HG02763 (cell line): Measurements from ENCODE around the gene PCCA.
"Not testable (repeated sequence)": the region's sequence is repeated elsewhere in the genome, so short reads cannot be mapped to it uniquely, and the experiment has no call there.

ENCODE experiments used
- ATAC-seq: cut with Tn5 transposase; IDR thresholded peaks from one replicate; pipeline ENCODE4 v1.9.1; 2021; ENCODE audit warnings: mild to moderate bottlenecking, moderate library complexity; ENCODE audit not compliant: unreplicated experiment

The PCCA gene

DNA sequence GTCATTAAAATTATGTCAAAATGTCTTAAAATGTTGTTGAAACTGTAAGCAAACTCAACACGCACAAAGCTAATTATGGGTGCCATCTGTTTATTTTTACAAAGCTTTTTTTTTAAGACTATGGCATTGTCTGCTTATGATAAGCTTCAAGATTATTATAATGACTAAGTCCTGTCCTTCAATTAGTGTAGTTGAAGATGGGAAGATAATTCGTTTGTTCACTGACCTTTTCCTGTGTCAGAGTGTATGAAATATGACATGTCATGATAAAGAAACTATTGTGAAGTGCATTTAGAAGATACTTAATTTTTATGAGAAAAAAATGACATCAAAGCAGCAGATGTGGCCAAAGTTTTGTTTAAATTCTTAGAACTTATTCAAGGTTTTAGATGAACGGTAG lies 211.3 kb downstream of the PCCA start:
- no peak for ATAC-seq

DNA sequence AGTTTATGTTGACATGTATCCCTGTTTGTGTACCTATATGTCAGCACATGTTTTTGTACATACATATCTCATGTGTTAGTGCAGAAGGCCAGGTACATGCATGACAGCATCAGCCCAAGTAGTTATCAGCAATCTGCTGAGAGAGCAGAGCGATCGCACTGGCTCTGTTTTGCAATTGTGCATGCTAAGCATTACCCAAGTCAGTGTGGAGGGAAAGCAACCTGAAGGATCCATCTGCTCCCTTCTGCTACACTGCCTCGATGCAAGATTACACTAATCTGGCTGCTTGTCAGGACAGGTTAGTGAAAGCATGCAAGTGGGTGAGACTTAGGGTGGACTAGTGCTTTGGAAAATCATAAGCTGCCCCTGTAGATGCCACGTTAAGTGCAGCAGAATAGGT lies 211.8 kb downstream of the PCCA start:
- ATAC-seq = no peak

DNA sequence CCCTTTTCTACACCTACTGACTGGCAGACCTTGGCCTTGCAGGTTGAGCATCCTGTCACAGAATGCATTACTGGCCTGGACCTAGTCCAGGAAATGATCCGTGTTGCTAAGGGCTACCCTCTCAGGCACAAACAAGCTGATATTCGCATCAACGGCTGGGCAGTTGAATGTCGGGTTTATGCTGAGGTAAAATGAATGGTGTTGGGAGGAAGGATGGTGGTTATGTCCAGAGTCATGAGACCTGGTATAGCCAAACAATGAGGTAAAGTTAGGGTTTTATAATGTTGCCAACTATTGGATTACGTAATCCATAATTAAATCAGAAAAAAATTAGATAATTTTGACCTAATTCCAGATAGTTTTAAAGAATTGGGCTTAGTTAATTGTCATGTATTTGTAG lies 212.5 kb downstream of the PCCA start:
- no peak for ATAC-seq

DNA sequence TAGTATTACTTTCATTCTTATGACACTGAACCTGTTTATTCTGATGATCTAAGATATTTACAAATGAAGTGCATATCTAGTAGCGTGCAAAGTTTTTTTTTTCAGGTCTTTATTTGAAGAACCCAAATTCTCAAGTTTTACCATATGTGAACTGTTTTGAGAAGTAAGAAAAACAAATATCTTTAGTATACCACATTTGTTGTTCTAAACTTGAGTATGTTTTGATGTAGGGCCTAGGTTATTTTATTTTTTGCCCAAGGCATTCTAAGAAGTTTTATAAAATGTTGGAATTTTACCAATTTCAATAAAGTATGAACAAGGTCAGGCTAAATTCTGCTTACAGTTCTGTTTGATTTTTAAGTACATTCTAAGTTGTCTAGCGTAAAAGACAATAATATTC lies 213.5 kb downstream of the PCCA start:
- ATAC-seq = no peak

DNA sequence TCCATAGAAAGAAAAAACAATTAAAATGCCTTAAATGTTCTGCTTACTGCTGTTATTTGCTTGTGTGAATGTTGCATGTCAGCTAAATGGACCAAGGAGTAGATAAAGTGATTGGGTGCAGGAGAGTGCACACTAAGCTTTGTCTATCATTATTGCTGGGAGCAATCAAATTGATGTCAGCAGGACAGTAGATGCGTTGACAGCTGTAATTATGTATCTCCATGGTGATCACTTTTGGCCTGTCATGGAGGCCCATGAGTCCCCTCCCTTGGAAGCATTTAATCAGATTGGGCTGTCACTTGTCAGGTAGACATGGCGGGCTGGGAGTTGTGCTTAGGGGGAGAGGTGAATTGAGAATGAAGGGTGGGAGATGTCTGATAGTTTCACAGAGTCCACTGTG lies 215.3 kb downstream of the PCCA start:
- ATAC-seq = no peak

DNA sequence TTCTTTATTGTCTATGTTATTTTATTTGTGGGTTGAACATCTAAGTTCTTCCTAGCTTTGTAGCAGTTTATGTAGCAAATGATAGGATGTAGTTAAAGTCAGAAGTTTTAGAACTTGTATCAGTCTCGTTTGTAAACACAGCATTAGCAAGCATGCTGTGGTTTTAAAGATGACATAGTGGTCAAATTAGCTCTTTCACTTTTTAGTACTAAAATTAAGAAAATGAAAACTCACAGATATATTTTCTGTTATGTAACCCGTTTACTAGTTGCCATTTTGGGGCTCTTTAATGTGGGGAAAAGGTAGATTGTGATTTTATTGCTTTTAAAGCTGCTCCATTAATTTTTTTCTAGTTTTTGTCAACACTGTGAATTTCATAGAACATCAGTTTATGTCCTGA lies 216.5 kb downstream of the PCCA start:
- no peak for ATAC-seq

DNA sequence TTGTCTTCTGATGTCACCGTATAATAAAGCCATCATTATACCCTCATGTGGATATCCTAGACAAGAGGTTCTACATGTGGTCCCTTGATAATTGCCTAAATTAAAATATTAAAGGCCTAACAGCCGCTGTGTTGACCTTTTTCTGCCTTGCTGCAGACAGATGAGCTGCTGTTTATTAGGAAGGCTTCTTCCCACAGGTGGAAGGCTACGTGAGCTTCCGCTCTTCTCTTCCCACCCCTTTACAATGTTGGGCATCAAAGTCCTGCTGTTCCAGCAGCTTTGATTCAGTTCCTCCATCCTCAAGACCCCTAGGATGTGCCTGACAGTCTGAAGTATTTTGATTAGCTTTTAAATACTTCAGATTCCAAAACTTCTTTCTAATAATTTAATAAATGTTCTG lies 217.1 kb downstream of the PCCA start:
- no peak for ATAC-seq

DNA sequence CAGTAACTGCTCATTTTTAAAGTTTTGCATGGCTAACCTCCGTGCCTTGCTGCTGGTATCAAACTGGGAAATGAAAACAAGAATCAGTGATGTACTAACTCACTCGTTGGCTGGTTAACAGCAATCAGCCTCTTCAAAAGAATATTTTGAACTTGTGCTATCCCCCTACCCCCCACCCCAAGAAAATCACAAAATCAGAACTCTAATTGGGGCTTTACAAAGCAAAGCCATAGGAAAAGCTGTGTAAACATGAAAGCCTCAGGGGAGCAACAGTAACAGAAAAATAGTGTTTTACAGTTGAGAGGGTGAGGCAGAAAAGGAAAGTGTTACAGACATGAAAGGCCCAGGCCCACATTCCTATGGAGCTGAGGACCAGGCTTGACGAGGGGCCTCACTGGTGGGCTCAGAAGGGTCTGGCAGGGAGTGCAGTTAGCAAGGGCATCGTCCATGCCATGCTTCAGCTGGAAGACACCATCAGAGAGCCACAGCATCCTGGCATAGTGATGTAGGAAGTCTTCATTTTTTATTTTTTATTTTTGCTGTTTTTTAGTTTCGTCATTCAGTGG lies 217.6 kb downstream of the PCCA start:
- ATAC-seq = no peak

DNA sequence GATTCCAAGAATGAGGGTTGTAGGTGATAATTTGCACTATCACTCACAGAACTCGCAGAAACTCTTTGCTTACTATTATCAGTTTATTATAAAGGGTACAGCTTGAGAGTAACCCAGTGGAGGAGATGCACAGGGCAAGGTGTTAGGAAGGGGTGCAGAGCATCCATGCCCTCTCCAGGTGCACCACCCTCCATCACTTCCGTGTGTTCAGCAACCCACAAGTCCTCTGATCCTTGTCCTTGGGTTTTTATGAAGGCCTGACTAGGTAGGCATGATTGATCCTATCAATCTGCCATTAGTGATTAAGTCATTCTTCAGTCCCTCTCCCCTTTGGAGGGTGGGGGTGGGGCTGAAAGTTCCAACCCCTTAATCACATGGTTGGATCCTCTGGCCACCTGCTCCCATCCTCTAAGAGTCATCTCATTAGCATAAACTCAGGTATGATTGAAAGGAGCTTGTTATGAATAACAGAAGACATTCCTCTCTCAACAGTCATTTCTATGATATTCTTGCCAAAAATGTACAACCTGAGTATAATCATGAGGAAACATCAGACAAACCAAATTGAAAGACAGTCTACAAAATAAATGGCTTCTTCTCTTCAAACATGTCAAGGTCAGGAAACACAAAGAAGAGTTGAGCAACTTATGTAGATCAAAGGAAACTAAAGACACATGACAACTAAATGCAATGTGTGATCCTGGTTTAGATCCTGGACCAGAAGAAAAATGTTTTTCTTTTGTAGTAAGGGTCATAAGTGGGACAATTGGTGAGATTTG lies 225.4 kb downstream of the PCCA start:
- ATAC-seq = no peak

DNA sequence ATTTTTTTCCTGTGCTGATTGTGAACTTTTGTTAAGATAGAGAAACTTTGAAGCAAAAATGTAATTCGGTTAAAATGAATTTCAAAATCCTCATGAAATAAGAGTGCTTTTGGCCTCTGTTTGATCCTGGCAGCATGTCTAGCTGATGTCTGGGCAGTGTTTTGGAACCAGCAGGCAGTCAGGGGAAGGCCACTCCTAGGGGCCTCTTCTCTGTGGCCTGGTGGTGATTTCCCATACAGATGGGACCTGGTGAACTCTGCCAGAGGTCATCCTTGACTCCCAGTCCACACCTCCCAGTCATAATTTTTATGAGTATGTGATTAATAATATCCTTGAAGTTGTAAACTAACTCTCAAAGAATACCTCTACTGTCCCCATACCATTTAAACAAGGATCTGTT lies 226.6 kb downstream of the PCCA start:
- ATAC-seq = no peak

DNA sequence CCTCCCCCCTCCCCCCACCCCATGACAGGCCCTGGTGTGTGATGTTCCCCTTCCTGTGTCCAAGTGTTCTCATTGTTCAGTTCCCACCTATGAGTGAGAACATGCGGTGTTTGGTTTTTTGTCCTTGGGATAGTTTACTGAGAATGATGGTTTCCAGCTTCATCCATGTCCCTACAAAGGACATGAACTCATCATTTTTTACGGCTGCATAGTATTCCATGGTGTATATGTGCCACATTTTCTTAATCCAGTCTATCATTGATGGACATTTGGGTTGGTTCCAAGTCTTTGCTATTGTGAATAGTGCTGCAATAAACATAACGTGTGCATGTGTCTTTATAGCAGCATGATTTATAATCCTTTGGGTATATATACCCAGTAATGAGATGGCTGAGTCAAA lies 229.6 kb downstream of the PCCA start:
- not testable (repeated sequence) for ATAC-seq

DNA sequence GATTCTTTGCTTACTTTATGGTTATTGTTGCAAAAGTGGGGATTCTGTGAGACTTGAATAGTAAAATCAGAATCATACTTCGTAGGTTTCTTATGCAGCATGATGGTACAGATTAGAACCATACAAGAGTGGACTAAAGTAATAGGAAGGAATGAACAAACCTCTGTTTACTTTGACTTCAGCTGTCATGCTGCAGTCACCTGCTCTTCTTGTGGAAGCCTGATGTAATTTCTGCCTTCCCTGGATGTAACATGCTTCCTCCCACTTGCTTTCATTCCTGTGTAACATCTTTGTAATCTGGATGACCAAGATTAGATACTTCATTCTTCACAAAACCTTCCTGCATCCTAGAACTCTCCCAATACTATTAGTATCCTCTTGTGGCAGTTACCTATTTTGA lies 235.0 kb downstream of the PCCA start:
- no peak for ATAC-seq

DNA sequence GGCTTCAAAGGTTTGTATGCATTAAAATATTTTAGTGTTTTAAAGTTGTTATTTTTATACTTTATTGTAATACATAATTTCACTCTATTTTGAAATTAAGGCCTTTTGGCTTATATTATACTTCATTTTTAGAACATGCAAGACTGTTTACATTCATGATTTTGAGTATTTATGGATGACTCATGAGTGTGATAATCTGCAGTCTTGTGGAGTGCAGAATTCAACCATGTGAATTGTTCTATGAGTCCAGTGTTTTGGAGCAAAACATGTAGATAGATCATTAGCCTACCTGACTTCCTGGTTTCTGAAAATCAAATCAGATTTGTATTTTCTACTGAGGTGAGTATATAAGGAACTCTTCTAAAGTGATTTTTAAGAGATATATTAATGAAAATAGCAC lies 241.8 kb downstream of the PCCA start:
- no peak for ATAC-seq

DNA sequence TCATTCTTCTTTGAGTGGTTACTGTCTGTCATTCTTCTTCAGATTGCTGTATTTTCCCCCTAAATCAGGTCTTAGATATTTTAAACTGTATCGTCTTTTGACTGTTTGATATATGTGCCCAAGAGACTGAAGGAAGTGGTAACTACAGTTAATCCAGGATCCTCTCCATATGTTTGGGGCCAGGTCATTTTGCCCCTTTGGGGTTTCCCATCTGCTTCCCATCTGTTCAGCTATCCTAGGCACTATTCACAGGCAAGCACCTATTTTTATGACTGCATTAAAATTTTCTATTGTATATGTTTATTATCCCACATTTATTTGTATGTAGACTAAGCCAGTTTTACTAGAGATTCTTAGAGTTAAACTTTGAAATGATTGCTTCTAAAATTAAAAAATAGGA lies 244.2 kb downstream of the PCCA start:
- ATAC-seq = no peak

DNA sequence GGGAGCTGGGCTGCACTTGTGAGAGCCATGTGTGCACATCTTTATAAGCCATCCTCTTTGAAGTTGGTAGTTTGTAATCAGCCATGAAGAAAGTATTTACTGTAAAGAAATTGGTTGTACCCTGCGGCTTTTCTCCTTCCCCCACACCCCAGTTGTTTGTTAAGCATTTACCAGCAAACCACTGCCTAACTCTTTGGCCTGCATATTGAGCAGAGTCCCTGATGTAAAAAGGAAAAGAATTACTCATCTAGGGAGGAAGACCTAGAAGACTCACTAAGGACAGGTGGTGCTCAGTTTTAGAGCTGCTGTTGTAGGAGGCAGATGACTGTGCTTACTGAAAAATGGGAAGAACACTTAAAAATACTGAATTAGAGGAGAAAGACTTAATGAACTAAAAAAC lies 245.3 kb downstream of the PCCA start:
- ATAC-seq = peak; percentile 80

DNA sequence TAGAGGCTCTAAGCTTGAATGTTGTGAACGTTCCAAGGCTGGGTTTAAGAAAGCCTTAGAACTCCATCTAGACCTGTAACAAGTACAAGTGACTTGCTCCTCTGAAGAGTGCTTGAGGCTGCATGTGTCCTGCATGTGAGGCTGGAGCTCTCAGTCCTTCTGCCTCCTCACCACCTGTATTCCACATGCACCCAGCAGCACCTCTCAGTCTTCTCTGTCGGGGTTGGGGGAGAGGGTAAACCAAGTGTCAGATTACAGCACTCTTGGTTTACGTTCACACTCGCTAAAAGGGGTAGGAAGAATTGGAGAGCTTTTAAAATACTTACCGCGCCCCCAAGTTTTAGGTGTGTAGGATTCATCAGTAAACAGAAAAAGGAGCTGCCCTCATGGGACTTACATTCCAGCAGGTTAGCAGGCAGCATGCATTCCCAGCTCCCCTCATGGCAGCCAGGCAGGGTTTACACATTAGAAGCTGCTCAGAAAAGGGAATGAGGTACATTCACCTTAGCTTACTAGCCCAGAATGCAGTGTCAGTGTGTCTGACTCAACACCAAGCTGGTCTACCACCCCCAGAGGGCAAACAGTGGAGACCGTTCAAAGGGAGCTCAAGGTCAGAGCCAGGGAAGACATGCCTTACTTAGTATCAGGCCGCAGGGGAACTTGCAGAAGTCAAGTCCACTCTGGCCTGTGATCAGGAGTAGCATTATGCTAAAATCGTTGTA lies 248.1 kb downstream of the PCCA start:
- no peak for ATAC-seq

DNA sequence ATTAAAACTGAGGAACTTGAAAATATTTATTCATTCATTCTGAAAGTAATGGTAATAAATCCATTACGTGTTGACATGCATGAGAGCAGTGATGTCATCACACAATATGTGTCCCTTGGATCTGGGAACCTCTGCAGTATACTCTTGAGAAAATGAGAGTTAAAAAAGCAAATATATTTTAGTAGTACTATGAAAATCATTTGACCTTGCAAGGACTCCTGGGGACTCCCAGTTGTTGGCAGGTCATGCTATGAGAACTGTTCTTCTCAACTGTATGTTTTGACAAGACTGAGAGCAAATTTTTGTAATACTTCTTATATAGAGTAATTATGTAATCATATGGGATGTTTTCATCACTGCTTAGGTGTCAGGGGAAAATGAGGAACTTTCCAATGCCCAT lies 249.4 kb downstream of the PCCA start:
- no peak for ATAC-seq

DNA sequence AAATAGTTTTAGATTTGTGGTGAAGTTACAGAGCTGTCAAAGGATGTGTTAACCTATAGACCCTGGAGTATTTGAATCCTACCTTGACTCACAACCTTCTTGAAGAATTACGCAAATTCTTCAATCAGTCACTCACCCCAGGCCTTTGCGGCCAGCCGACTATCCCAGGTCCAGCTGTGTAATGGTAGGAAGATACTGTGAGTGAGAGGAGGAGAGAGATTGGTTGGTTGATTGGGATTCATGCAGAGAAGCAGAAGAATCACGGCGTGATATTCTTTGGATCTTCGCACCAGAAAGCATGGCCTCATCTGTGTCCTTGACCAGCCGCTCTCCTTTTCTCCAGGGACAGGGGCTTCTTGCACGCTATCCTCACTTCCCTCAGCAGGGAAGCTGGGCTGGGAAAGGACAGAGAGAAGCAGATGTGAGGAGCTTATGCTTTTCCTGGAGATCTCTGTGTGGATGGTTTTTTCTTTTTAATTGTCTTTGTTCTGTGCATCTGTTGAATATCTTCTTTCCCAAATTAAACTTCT lies 250.6 kb downstream of the PCCA start:
- no peak for ATAC-seq

DNA sequence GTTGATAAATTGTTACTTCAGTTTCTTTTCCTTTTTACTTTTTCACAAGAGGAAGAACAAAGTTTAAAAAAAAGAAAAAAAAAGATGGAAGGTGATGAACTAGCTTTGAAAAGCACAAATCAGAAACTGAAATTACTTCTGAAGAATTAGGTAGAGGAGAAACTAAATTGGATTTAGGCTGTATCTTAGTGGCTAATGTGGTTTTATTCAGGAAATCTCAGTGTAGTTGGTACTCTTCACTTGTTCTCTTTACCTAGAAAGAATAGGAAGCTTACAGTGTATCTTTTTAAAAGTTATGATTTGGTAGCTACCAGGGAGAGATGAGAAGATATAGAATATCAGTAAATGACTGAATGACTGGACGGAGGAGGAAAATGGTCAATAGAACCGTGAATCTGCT lies 252.0 kb downstream of the PCCA start:
- ATAC-seq = no peak

DNA sequence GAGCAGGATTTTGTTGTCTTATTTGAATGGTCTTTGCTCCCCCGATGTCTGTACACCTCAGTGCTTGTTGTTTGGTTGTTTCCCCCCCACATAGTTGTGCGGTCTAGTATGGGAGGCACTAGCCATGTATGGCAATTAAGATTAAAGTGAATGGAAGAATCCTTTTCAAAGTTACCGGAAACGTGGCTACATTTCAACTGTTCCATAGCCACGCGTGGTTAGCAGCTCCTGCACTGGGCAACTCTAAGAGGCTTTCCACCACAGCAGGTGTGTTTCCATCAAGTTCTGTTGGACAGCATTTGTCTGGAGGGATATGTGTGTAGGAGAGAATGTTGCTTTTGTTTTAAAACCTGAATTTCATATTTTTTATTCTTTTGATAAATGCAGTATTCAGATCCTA lies 252.4 kb downstream of the PCCA start:
- no peak for ATAC-seq

DNA sequence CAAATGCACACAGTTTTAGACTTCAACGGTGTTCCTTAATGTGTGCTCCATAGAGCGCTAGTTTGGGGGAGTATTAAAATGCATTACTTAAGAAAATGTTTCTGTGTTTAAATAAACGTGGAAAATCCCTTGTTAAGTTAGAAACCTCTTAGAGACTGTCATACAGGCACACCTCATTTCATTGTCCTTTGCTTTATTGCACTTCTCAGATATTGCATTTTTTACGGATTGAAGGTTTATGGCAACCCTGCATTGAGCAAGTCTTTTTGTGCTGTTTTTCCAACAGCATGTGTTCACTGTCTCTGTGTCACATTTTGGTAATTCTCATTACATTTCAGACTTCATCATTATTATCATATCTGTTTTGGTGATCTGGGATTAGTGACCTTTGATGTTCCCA lies 255.7 kb downstream of the PCCA start:
- ATAC-seq = no peak

DNA sequence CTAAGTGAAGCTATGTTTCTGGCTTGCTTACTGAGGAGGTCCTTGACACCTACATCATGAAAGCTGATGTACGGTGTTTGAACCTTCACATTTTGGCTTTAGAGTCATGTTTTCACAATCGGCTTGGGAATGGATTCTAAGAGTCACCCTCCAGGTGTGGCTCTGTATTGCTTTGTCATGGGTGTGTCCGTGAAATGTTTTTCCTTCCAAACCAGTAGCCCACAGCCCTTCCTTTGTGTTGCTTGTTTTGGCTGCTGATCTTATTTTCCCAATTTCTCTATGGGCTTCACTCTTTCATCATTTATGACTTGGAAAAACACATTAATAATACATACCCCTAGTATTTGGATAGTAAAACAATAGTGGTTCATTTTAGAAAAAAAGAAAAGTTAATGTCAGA lies 259.1 kb downstream of the PCCA start:
- ATAC-seq = no peak
